NCI-H446 treated with DMSO at 0.1 percent for 48 hours (cell line): Measurements from ENCODE around the gene CRISP1.
"Not testable (repeated sequence)": the region's sequence is repeated elsewhere in the genome, so short reads cannot be mapped to it uniquely, and the experiment has no call there.

Experiments used
- DNase-seq: peaks from one replicate; lab custom pipeline; 2025; lab: John Stamatoyannopoulos, UW

CRISP1 gene, protein sequence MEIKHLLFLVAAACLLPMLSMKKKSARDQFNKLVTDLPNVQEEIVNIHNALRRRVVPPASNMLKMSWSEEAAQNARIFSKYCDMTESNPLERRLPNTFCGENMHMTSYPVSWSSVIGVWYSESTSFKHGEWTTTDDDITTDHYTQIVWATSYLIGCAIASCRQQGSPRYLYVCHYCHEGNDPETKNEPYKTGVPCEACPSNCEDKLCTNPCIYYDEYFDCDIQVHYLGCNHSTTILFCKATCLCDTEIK

DNA sequence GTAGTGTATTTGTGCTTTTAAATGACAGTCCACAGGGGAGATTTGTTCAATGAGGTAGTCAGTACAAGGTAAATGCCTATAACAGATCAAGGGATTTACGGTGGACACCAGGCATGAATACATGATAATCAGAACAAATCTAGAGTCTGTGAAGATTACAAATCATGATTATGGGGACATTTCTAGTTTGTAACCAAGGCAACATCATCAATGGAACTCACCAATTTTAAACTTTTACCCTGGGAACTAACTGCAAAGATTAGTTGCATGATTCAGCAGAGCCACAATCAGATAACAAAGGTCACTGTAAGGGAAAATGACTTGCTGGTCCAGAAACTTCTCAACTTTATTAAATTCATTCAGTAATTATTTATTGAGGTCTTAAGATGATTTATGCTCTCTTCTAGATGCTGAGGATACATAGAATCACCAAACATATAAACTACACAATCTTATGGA is at the start of gene CRISP1:
Gene CRISP1 (minus strand): TSS at position 51 of the 459 bp plus-strand sequence. CDS start 9,135 bp downstream, outside the sequence.
- DNase-seq, result no peak

DNA sequence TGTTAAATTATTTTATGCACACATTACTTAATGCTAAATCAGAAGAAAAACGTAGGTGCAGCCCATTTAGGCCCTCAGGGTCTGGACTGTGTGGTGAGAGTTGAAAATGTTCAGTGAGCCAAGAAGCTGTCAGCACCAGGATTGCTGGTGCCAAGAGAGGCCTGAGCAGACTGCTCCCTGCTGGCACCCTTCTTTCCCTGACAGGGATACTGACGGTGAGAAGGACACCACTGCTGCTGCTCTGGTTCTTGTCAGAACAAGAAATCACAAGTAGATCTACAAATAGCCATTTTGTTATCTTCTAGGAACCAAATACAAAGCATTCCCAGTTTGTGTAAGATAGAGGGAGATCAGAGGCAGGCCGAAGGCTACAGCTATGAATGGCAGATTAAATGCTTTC is 48.7 kb upstream of the CRISP1 start:
- DNase-seq, result peak; percentile 52

GRCh38 chr6:49913636-49914375 is 47.5 kb upstream of the CRISP1 start:
- DNase-seq, result no peak

GRCh38 chr6:49912196-49912595 is 45.9 kb upstream of the CRISP1 start:
- DNase-seq, result no peak

DNA sequence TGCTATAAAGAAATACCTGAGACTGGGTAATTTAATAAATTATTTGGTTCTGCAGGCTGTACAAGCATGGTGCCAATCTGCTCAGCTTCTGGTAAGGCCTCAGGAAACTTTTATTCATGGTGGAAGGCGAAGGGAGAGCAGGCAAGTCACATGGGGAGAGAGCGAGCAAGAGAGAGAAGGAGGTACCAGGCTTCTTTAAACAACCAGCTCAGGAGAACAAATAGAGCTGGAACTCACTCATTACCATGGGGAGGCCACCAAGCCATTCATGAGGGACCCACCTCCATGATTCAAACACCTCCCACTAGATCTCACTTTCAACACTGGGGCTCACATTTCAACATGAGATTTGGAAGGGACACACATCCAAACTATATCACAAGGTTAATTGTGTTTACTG is 44.9 kb upstream of the CRISP1 start:
- no peak for DNase-seq

- DNase-seq, result peak; percentile 70
Observed at GRCh38 chr6:49909563-49909962, 43.2 kb upstream of the CRISP1 start.

GRCh38 chr6:49906526-49906925 is 40.2 kb upstream of the CRISP1 start:
- peak; percentile 29 for DNase-seq

DNA sequence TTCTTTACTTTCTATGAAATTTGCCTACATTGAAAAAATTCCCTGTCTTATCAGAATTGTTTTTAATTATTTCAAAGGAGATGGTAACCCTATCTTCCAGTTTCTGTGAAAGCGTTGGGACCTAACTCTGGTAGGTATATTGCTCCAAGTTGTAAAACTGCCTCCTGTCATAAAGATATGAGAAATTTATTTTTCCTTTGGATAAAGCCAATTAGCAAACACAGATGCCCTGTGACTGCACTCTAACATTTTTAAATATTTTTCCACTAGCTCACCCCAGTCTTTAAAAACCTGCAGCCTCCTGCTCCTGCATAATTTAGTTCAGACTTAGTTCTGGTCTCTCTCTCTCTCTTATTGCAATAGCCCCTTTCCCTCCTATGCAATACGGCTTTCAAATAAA is 39.0 kb upstream of the CRISP1 start:
- DNase-seq, result no peak

GRCh38 chr6:49902856-49903255 is 36.5 kb upstream of the CRISP1 start:
- no peak for DNase-seq

DNA sequence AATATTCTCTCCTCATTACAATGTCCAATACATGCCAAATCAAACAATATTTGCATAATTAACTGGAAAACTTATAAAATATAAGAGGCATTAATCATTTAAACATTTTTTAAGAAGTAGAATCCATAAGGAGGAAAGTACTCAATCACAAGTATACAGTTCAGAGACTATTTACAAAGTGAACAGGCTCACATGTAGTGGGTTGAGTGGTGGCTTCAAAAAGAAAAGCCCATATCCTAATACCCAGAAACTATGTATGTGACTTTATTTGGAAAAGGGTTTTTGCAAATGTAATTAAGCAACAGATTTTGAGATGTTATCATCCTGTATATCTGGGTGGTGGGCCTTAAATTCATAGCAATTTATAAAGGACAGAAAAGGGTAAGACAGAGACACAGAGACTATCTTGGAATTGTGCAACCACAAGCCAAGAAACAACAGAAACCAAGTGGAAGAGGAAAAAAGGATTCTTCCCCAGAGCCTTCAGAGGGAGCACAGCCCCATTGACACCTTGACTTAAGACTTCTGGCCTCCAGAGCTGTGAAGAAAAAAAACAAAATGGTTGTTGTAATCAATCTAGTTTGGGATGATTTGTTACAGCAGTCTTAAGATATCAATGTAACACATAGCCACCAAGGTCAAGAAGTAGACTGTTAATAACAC is 32.7 kb upstream of the CRISP1 start:
- no peak for DNase-seq

GRCh38 chr6:49895553-49895952 is 29.2 kb upstream of the CRISP1 start:
- not testable (repeated sequence) for DNase-seq

- no peak for DNase-seq
Observed at GRCh38 chr6:49892280-49892679, 25.9 kb upstream of the CRISP1 start.

GRCh38 chr6:49890988-49891387 is 24.7 kb upstream of the CRISP1 start:
- no peak for DNase-seq

DNA sequence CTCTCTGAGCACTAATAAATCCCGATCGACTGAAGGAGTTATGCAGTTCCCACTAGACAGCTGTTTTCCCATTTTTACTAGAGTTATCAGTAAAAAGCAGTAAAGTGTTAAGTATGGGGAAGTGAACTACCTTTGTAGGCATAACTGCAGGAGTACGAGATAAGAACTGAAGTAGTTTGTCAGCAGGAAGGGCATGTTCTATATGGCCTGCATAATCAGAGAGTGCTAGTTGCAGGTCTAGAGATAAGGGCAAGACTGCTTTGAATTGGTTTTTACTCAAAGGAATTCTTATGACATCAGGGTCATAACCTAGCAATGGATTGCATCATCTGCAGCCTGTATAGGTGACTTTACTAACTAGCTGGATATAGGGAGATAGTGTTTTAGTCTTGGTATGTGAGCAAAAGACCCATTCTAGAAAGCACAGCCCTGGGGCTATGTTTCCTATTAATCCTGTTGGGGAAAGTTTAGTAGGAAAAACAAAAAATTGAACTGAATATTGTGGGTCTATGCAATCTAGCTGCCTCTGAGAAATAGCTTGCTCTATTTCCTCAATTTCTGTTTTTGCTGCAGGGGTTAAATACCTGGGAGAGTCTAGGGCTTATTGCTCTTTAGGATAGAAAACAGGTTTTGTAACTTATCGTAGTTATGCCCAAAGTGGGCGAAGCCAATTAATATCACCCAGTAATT is 22.6 kb upstream of the CRISP1 start:
- DNase-seq, result no peak

DNA sequence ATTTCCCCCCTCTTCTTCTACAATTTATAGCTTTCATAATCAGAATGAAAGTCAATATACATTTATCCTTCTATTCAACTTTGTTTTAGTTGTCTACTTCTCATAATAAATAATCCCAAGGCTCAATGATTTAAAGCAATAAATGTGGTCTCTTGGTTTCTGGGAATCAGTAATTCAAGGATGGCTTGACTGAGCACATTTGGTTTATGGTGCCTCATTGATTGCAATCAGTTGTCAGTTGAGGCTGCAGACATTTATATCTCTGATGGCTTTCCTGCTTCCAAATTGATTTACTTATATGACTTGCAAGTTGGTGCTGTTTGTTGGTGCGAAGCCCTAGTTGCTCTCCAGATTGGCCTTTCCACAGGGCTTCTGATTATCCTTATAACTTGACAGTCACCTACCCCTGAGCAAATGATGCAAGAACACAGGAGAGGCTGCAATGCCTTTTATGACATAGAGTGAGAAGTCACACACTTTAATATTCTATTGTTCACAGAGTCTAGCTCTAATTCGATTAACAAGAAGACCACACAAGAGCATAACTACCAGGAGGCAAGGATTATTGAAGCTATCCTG is 2.7 kb upstream of the CRISP1 start:
- no peak for DNase-seq

DNA sequence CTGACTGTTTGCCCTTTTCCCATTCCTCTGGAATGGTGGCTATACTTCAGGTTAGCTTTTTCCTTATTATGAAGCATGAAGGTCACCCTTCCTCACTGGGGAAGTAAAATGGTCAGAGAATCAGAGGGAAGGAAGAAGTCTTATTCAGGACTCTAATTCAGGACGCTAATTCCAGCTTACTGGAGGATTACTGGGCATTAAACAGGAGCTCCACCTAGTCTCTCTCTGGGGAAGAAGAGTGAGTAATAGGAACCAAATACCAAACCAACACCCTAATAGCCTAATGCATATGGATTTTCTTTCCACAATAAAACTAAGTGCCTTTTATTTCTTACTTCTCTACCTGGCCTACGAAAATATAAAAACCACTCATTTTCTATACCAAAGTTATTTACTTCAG is 10.1 kb downstream of the CRISP1 start:
- DNase-seq, result no peak

DNA sequence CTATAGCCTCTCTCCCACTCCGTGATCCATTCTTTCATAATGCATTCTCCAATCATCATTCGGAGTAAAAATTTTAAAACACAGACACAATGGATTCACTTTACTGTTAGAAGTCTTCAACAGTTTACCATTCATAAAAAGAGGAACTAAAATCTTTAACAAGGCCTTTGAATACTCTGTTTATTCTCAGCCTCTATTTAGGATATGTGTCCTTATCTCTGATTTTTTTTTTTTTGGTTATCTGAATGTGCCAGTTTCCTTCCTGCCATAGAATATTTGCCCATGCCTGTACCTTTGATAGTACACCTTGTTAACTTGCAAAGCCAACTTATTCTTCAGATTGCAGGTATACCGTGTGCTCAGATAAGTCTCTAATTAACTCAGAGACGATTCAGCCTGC is 11.1 kb downstream of the CRISP1 start:
- DNase-seq, result no peak

GRCh38 chr6:49852975-49853374 is 13.4 kb downstream of the CRISP1 start:
- DNase-seq, result no peak

- DNase-seq, result peak; percentile 24
Observed at GRCh38 chr6:49849213-49849907, 17.0 kb downstream of the CRISP1 start.

DNA sequence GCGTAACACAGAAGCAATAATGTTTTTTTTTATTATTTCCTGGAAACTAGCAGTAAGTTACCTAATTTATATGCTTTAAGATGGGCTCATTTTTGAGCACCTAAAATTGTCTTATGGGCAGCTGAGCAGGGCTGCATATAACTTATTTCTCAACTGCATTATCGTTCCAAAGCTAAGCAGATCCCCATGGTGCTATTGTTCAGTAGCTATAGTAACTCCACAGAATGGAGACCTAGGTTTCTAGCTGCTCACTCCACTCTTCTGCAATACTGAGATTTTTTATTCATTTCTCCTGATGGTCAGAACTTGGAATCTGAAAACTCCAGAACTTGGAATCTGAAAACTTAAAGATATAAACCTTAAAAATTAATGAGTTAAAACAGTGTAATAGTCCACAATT is 18.7 kb downstream of the CRISP1 start:
- no peak for DNase-seq

GRCh38 chr6:49847014-49847413 is 19.3 kb downstream of the CRISP1 start:
- DNase-seq, result no peak
